ENCODE results near the gene INPP4B. TPM values are rescaled to one million over a fixed set of nuclear protein-coding genes. Genes with fewer than 3 reads are reported as not detected.

The INPP4B gene
- total RNA-seq, 1 experiment from 2014 or later, result 0.07 TPM

- Histone ChIP-seq H3K9me3 (ENCODE audit: control insufficient read depth, low read depth, low read length) (no peaks in the 10 kb centered on the region), H2BK12ac (ENCODE audit: insufficient read length, low read depth, low read length) (no peak overlapping the region), H2BK15ac (ENCODE audit: low read depth, low read length) (no peak overlapping the region), H3K18ac (ENCODE audit: insufficient read length, low read depth, low read length) (no peak overlapping the region), H3T11ph (ENCODE audit: low read length) (no peak overlapping the region), H3K4ac (ENCODE audit: low read depth, low read length) (no peak overlapping the region), H3K4me2 (ENCODE audit: insufficient read depth, insufficient read length, low read length) (no peak overlapping the region), H3K14ac (ENCODE audit: insufficient read depth, low read length) (no peak overlapping the region), H3K4me1 (ENCODE audit: insufficient read depth, low read length) (no peaks in the 10 kb centered on the region; the same call in 1 of the 2 replicates), H3K9ac (ENCODE audit: extremely low read depth, insufficient read length, low read length) (no peak overlapping the region), H3K56ac (ENCODE audit: insufficient read length, low read depth, low read length) (no peak overlapping the region), H2BK120ac (ENCODE audit: low read depth, low read length, poor library complexity, severe bottlenecking) (no peak overlapping the region), H4K20me1 (ENCODE audit: control insufficient read depth, insufficient read depth, insufficient read length) (no peaks in the 10 kb centered on the region), H3K23me2 (ENCODE audit: insufficient read length, low read depth, low read length, poor library complexity, severe bottlenecking) (no peaks in the 10 kb centered on the region), H3K79me1 (ENCODE audit: insufficient read depth, low read depth, low read length, poor library complexity, severe bottlenecking) (no peaks in the 10 kb centered on the region), H4K5ac (ENCODE audit: insufficient read length, low read depth, low read length) (no peak overlapping the region), H2BK5ac (ENCODE audit: insufficient read length, low read length) (no peak overlapping the region), H2BK20ac (ENCODE audit: low read depth, low read length, poor library complexity, severe bottlenecking) (no peak overlapping the region), H3K23ac (ENCODE audit: insufficient read length, low read depth, low read length) (no peak overlapping the region), H4K8ac (replicated peaks; ENCODE audit: insufficient read length, low read depth, low read length) (no peak overlapping the region), H2AFZ (ENCODE audit: low read length) (no peak overlapping the region), H3K27ac (ENCODE audit: insufficient read length, low read depth, low read length) (no peak overlapping the region), H3K27me3 (ENCODE audit: insufficient read depth, low read length) (no peaks in the 10 kb centered on the region), H2AK5ac (ENCODE audit: insufficient read length, low read length) (no peak overlapping the region), H4K91ac (ENCODE audit: insufficient read length, low read depth, low read length) (no peak overlapping the region), H3K79me2 (ENCODE audit: insufficient read depth, low read length) (no peaks in the 10 kb centered on the region)
- no peaks in the 10 kb centered on the region for H3K9me3 Mint-ChIP-seq
- H3K27ac Mint-ChIP-seq, result no peak overlapping the region
- H3K27me3 Mint-ChIP-seq (ENCODE audit: low read depth), result peaks cover 5% of the 10 kb centered on the region; the same call in 1 of the 2 replicates
- no peak for DNase-seq
- no CpG with 5 or more reads among the region's 2 CpGs for WGBS (ENCODE audit: extremely low coverage, insufficient read length, low lambda C conversion rate)
- no peak overlapping the region for H3K4me3 Mint-ChIP-seq
- TF ChIP-seq CTCF (conservative IDR thresholded peaks at IDR 0.05), result no peak
- H3K4me1 Mint-ChIP-seq, result peaks cover 4 to 7% of the 10 kb centered on the region in 2 experiments
- H3K36me3 Mint-ChIP-seq (ENCODE audit: insufficient read depth in 1 of 3, low read depth in 3 of 3), result no peaks in the 10 kb centered on the region
These were observed 72.6 kb downstream of the INPP4B start for GRCh38 chr4:142773505-142773904.

Data from H9 (cell line).